Inferior parietal cortex (tissue), 1 donor: ENCODE measurements around the gene SLX4IP.

Experiments
- DNase-seq: peaks from one replicate; pipeline ENCODE4 v3.0.0-alpha.2; 2016; ENCODE audit errors: extremely low spot score

Gene SLX4IP

DNA sequence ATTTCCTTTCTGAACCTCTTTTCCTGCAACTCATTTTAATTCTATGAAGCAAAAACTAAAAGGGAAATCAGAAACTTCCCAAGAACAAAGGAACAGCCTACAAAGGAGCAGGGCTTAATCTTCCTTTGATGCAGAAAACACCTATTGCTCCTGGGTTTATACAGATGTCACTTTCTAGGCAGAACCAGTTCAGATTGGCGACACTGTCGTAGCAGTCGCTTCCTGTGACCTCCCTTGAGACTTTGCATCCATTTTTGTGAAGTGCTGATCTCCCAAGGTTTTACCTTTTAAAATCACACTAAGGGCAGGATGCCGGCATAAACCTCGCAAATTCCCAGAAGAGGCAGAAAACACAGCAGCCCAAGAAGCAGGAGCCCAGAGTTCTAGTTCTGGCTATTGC lies 198.6 kb downstream of the SLX4IP start:
- no peak for DNase-seq

DNA sequence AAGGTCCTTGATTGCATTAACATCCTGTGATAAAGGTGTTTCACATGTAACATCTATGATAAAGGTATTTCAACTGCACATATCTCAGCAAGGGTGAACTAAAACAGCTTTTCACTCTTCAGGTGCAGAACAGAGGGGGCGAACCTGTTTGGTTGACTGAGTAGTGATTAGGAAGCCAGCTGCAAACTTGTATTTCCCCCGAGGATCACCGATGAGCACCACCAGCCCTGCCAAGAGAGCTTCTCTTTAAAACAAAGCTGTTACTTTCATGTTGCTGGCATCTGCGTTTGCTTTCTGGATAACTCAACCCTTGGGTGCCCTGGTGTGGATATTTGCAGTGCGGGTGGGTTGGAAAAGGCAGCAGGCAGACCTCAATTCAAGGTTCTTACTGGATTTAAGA lies 199.1 kb downstream of the SLX4IP start:
- DNase-seq: no peak

DNA sequence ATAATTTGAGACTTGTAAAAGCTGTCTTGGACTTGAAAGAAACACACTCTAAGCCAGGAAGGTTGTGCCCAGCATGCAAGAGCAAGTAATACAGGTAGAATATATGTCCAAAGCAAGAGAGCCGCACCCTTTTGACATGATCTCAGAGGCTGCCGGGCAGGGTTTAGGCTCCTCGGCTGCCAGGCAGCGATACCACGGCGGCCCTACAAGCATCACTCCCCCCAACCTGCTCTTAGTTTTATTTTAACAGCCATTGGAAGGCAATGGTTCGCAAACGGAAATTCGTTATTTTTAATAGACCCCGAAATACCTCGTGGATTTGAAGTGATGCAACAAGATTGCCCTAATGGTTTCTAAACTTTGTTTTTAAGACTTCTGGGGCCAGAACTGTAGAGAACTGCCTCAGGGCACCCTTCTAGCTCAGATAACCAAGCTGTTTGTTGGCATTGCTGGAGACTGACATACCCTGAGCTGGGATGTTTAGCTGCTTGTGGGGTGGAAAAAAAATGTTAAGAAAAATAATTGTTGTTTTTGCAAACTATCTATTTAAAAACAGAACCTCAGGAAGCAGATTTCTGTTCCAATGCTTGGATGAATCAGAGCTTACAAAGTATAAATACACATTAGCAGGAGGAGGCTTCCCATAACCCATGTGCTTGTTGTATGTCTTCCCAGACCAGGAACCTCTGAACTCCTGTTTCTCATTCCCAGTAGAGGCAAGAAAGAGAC lies 199.7 kb downstream of the SLX4IP start:
- no peak for DNase-seq

DNA sequence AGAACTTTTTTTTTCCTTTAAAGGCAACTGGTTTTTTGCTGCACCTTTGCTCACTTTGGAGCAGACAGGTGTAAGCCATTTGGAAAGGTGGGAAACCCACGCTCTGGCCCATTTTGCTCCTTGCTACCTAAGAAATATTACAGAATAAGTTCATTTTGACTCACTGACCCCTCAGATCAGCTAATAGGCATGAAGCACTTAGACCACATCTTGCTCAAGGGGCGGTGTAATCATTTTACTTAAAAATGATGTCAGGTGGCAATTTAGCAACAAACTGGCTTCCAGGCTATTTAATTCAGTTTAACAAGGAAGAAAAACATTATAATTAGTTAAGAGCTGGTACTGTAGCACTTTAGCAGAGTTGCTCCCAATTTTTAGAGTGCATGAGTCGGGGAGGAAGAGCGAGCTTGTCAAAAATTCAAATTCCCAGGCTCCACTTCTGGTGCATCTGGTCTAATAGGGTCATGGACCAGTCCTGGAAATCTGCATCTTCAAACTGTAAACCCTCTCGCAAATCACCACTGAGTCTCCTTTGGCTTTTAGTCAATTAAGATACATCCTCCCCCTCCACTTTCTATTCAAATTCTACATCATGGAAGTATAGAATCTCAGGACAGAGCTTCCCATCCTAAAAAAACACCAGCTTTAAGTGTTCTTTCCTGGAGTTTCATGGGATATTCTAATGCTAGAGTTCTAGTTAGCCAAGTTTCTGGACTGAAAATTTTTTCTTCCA lies 200.5 kb downstream of the SLX4IP start:
- no peak for DNase-seq

DNA sequence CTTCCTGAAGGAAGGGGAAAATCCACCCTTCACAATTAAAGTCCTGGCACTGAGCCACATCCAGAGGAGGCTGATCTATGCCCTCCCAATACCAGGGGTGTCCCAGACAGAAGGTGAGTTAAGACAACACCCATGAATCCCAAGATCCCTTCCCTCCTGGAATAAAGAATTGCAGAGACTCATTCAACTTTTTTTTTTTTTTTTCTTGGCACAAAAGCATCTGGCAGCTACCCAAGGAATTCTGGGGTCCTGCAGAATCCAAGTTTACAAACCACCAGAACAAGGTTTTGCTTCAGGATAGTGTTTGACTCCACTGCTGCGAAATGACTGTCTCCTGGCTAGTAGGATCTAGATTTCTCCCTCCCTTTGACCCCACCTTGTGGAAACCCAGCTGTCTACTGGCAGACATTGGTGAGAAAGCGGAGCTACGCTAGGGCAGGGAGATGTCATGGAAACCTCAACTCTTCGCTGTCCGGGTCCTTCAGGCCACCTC lies 201.3 kb downstream of the SLX4IP start:
- no peak for DNase-seq

DNA sequence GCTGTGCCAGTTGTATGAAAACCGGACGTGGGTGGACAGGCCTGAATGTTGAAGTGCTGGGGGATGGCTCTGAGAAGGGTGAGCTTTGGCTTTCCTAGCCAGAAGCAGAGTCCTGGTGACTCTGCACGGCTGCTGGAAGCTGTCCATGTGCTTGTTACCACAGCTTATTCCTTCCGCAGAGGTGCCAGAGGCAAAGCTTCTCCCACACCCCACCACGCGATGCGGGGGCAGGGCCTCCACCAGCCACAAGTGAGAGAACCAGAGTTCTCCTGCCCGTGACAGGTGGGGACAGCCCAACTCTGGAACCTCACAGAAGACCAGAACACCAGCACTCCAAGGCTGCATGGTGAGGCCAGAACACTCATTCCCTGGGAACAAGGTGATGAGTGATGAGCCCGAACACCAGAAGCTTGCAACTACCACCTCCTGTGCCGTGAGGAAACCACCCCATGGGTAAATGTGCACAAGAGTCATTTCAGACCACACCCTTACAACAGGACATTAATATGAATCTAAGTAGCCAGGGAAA lies 202.0 kb downstream of the SLX4IP start:
- DNase-seq: no peak

DNA sequence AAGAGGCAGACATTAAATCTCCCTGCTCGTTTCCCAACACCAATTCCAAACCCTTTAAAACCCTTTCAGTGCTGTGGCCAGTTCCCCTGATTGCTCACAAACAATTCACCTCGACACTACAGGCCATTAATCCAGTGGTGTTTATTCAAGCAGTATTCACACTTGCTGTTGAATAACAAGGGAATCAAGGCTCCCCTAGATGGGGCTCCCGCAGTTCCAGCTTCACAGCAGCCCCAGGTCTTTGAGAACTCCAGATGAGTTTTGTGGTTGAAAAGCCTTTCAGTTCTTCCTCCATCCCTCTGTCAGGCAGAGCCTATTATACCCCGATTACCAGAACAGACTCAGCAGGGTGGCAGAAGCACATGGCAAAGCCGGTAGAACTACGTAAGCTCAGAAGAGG lies 202.5 kb downstream of the SLX4IP start:
- no peak for DNase-seq

DNA sequence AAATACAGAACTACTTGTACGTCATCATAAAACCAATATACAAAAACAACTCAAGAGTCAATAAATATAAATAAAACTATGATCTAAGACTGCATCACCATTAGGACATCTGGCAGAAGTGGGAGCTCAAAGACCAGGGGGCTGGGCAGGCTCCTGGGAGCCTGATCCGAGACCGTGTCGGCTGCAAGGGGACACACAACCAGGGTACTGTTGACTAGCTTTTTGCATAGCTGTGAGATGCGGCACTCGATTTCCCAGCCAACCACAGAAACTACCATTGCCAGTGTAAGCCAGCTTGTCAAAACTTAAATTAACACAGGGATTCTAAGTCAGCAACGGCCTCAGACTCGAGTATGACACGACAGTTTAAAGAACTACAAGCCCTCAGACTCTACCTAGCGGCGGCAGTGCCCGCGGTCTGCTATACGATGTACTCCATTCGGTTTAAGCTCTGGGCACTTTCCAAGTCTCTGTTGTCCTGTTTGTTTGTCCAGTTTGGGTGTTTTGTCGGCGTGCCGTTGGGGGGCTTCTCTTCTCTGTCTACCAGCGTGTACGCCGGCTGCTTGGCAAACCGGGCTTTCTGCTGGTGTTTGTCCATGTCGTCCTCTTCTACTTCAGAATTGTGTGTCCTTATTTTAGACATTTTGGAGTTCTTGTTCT lies 204.1 kb downstream of the SLX4IP start:
- DNase-seq: peak; percentile 31

DNA sequence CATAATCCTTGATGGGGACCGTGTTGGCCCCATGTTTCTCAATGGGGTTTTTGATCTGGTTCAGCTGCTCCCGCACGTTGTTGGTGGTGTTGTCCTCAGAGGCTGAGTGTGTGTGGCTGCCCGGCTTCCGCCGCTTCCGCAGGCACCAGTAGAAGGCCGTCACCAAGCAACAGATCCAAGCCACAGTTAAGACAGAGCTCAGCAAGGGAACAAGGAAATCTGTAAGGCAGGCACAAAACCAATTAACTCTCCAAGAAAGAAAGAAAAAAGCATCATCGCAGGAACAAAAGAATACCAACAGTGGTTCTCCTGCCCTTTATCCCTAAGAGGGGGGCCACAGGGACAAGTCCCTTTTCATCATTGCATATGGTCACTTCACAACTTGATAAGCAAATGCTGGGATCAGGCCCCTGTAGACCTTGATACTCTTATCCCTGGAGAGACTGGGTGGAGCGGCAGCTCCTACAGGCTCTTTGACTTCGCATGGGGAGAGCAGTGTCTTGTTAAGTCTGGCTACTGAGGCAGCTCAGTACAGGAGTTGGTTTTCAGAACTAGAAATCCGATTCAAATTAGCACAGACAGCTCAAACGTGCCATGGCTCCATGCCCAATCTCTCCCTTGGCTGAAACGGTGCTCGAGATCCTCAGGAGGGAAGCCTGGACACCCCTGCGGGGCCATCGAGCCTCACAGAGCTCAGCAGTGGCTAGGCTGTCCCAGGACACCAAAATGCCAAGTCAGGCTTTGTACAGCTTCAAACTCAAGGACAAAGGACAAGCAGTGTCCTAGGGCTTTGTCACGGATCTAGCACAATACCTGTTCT lies 204.8 kb downstream of the SLX4IP start:
- peak; percentile 60 for DNase-seq

DNA sequence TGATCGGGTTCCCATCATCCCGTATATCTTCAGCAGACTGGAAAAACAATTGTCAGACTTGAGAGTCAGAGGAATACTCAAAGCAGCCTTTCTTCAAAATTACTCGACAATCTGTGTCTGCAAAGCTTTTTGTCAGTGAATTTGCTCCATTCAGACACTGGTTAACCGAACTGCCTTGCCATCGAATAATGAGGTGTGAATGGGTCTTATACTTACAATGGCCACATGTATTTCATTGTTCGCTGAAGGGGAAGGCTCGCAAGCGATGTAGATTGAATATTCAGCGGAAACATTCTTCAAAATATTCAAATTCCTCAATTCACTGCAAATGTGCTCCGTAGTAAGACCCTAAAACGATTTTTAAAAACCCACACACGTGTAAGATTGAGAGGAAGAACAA lies 205.8 kb downstream of the SLX4IP start:
- no peak for DNase-seq

DNA sequence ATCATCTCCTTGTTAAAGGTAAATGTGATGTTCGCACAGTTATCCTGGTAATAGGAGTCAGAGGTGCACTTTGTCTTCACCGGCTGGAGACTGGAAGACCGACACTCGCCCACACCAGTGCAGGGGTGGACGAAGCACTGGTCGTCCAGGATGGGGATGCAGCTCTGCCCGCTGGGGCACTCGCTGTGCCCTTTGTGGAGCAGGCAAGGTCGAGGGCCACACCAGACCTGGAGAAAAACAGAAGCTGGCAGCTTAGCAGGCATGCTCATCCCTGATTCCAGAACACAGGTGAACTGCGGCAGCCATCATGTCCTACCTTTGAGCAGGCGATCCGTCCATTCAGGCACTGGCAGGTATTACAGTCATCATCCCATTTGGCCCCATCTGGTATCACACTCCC lies 206.4 kb downstream of the SLX4IP start:
- no peak for DNase-seq

DNA sequence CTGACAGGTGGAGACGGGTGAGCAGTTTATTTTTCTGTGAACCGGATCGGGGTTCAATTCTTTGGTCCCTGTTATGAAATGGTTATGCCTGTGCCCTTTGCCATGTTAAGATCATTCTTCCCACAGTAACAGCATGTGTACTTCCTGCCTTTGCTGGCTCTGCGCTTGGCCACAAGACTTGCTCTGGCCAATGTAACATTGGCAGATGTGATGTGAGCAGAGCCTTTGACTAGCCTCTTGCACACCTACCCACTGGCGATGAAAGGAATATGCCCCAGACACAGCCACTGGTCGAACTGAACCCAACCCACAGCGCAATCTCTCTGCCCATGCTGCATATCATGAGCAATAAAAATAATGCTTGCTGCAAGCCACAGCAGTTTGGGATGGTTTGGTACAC lies 206.8 kb downstream of the SLX4IP start:
- DNase-seq: no peak

DNA sequence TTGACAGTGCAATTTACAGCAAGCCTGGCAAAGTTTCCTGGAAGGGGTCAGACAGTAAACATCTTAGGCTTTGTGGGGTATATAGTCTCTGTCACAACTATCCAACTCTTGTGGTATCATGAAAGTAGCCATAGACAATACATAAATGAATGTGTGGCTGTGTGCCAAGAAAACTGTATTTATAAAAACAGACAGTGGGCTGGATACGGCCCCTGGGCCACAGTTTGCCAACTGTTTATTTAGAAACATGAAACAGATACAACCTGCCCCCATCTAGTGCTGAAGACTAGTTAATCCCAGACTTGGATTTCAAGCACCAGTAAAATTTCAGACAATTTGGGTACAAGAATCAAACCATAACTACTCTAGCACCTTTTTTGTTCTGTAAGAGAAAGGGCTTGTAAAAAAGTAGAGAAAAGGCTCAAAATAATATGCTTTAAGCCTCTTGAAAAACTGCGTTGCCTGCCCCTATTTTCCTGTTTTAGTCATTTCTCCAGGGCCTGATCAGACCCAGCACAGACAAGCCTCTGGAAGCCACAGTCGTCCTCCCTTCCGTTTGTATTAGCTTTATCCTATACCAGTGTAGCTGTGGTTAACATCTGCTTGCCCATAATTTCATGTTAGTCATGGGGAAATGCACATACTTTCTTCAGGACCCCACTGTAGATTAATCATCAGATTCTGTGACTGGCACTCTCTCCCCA lies 207.9 kb downstream of the SLX4IP start:
- DNase-seq: no peak

DNA sequence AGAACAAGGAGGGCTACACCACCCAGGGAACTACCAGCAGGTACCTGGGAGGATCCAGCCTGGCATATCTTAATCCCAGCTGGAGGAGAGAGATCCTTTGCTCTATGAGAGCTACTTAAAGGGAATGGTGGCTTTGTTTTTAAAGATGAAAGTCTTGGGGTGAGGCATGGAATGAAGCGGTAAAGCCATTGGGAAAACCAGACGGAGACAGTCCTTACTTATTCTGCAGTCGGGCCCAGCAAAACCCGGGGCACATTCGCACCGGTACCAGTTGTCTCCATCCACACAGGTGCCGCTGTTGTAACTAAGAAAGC lies 208.4 kb downstream of the SLX4IP start:
- no peak for DNase-seq

DNA sequence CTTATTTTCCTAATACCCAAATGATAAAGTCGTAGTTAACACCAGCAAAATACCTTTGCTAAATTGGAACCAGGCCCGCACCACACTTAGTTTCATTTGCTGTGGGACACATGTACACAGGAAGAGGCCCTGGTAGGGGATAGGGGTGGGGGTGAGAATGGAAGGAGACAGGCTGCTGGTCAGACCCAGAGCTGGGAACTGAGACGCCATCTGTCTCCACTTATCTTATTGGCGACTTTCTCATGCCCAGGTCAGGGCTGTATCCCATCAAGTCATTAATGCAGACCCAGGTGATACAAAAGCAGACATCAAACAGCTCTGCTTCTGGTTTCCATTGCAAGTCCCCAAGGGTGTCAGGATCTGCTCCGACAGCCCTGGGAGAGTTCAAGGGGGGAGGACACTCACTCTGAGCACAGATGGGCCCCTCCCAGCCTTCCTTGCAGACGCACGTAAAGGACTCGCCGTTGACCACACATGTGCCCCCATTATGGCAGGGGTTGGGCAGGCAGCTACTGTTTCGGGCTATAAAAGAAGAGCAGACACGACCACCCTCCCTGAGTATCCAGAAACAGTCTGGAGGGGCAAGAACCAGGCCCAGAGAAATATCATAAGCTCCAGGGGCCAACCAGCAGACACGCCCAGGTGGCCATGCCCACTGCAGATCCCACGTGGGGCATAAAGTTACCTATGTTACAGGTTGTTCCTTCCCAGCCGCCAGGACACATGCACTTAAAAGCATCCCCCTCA lies 209.5 kb downstream of the SLX4IP start:
- no peak for DNase-seq

DNA sequence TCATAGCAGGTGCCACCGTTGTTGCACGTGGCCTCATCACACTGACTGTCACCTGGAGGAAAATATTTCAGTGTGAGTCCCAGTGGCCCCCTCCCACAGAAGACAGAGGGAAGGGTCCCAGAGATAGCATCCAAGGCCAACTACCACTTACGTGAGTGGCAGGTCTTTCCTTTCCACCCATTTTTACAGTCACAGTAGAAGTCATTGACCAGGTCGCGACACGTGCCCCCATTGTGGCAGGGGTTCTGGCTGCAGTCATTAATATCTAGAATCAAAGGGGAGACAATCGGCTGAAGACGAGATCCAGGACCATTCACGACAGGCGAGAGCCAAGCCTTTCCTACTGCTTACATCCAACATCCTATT lies 210.1 kb downstream of the SLX4IP start:
- no peak for DNase-seq

DNA sequence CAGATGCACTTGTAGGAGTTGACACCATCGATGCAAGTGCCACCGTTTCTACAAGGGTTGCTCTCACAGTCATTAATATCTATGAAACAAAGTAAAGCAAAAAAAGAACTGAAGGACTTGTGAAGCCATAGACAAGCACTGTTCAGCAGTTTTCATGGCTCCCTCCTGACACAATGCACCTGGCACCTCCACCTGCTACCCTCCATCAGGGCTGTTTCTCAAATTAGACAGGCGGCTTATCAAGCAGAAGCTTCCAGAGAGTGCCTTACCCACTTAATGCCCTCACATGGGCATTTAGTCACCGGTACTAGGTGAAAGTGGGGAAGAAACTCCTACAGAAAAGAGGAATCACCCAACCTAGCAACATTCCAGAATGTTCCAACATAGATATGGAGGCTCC lies 210.9 kb downstream of the SLX4IP start:
- no peak for DNase-seq

DNA sequence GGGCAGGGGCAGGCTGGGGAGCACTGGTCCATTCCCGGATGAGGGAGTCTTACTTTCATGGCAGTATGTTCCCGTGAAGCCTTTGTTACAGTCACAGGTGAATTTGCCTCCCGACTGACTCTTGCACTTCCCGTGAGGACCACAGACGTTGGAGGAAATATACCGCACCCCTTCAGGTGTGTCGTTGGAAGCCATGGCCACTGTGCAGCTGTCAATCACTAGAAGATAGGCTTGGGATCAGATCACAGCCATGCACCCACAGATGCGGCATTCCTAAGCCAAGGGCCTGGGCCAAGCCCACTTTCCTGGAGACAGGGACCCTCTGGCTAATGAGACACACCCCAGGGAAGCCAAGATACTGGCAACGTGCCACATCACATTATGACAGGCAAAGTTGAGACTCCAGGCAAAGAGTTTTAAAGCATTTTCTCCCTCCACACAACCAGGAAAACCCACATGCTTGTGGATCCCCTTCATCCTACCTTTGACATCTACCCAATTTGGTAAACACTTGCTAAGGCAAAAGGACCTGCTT lies 211.8 kb downstream of the SLX4IP start:
- no peak for DNase-seq

DNA sequence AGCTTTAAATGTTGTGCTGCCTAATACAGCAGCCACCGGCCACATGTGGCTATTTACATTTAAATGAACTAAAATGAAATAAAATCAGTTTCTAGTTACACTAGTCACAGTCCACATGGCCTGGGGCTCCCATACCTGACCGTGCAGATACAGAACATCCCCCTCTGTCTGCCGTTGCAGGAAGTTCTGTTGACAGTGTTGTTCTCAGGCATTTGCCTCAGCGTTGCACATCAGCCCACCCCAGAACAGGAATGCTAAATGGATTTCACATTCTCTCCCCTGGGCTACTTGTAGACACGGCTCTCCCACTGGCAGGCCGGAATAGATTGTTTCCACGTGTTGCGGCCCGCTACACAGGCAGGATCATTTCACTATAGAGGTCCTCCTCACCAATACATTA lies 212.4 kb downstream of the SLX4IP start:
- no peak for DNase-seq

DNA sequence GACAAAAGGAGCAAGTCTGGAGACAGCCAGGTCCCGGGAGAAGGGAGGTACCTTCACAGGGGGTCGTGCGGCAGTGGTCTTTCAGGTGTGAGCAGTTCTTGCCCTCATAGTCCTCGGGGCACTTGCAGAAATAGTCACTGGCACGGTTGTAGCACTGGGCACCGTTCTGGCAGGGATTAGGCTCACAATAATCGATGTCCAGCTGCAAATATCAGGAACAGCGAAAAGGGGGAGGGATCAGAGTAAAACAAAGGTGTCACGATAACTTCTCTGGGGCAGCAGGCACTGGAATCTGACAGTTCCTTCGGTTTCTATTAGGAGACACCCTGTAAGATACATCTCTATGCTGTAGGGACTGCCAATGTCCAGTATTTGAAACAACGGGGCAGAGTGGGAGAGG lies 212.8 kb downstream of the SLX4IP start:
- DNase-seq: no peak
